WERI-Rb-1 (cell line): Measurements from ENCODE around the gene JAZF1.

Source experiments
- DNase-seq: peaks from one replicate; pipeline ENCODE4 v3.0.0-alpha.2; 2020
- H3K27ac ChIP-seq: fragments of 250-450 bp; sonication (Bioruptor Pico); 2 replicates; pipeline ENCODE4 v1.5.1; 2020; ENCODE audit warnings: mild to moderate bottlenecking, moderate library complexity
- H3K27me3 ChIP-seq: fragments of 250-450 bp; sonication (Bioruptor Pico); 2 replicates; pipeline ENCODE4 v1.5.1; 2021; ENCODE audit warnings: mild to moderate bottlenecking, low read depth, moderate library complexity; ENCODE audit not compliant: insufficient read depth, severe bottlenecking
- H3K36me3 ChIP-seq: fragments of 250-450 bp; sonication (Bioruptor Pico); 2 replicates; pipeline ENCODE4 v1.5.1; 2020; ENCODE audit warnings: mild to moderate bottlenecking, moderate library complexity
- H3K4me3 ChIP-seq: 2 replicates; pipeline ENCODE4 v1.5.1; 2011; ENCODE audit warnings: low read depth, mild to moderate bottlenecking, control low read depth, low read length
- H3K9me3 ChIP-seq: fragments of 250-450 bp; sonication (Bioruptor Pico); 2 replicates; pipeline ENCODE4 v1.5.1; 2021; ENCODE audit warnings: mild to moderate bottlenecking, moderate library complexity; ENCODE audit not compliant: severe bottlenecking
- TF ChIP-seq, protein P1 (sequence below): IDR thresholded peaks from 2 replicates; pipeline ENCODE4 v1.5.1; 2011; ENCODE audit warnings: low read depth, mild to moderate bottlenecking, control low read depth, inconsistent platforms, low read length

JAZF1 gene

DNA sequence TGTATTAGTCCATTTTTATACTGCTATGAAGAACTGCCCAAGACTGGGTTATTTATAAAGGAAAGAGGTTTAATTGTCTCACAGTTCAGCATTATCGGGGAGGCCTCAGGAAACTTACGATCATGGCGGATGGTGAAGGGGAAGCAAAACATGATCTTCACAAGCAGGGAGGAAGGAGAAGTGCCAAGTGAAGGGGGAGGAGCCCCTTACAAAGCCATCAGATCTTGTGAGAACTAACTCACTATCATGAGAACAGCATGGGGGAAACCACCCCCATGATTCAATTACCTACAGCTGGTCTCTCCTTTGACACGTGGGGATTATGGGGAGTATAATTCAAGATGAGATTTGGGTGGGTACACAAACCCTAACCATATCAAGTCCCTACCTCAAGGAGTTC lies 85.4 kb downstream of the JAZF1 start:
- Histone ChIP-seq H3K27me3 (peaks cover 15% of the 10 kb centered on the region), H3K27ac (no peak overlapping the region), H3K9me3 (no peaks in the 10 kb centered on the region), H3K4me3 (no peak overlapping the region), H3K36me3 (no peaks in the 10 kb centered on the region)
- no peak for DNase-seq
- TF ChIP-seq, protein P1, sequence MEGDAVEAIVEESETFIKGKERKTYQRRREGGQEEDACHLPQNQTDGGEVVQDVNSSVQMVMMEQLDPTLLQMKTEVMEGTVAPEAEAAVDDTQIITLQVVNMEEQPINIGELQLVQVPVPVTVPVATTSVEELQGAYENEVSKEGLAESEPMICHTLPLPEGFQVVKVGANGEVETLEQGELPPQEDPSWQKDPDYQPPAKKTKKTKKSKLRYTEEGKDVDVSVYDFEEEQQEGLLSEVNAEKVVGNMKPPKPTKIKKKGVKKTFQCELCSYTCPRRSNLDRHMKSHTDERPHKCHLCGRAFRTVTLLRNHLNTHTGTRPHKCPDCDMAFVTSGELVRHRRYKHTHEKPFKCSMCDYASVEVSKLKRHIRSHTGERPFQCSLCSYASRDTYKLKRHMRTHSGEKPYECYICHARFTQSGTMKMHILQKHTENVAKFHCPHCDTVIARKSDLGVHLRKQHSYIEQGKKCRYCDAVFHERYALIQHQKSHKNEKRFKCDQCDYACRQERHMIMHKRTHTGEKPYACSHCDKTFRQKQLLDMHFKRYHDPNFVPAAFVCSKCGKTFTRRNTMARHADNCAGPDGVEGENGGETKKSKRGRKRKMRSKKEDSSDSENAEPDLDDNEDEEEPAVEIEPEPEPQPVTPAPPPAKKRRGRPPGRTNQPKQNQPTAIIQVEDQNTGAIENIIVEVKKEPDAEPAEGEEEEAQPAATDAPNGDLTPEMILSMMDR, result no peak

- peak; percentile 81 for DNase-seq
- Histone ChIP-seq H3K27ac (no peak overlapping the region), H3K27me3 (peaks cover 14% of the 10 kb centered on the region), H3K36me3 (no peaks in the 10 kb centered on the region), H3K9me3 (no peaks in the 10 kb centered on the region), H3K4me3 (no peak overlapping the region)
- TF ChIP-seq, protein P1, result peak; percentile 79
These were observed 86.9 kb downstream of the JAZF1 start for GRCh38 chr7:28093623-28094232.

DNA sequence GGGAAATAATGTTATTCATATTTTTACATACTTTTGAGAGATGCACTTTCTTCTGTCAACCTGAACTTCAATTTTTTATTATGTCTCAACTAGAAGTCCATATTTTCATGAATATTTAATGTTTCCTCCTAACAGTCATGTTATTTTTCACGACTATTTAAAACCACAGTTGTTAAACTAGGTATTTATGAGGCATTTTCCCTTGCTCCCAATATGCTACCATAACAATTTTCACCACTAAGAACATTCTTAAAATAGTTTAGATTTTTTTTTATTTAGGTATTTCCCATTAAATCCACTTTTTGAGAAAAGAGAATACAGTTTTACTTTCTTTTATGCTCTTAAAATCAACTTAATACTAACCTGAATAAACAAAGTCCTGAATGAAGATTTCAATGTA lies 89.4 kb downstream of the JAZF1 start:
- DNase-seq, result no peak
- Histone ChIP-seq H3K27me3 (peaks cover 10% of the 10 kb centered on the region), H3K36me3 (no peaks in the 10 kb centered on the region), H3K4me3 (no peak overlapping the region), H3K9me3 (no peaks in the 10 kb centered on the region), H3K27ac (no peak overlapping the region)
- TF ChIP-seq, protein P1, result no peak

DNA sequence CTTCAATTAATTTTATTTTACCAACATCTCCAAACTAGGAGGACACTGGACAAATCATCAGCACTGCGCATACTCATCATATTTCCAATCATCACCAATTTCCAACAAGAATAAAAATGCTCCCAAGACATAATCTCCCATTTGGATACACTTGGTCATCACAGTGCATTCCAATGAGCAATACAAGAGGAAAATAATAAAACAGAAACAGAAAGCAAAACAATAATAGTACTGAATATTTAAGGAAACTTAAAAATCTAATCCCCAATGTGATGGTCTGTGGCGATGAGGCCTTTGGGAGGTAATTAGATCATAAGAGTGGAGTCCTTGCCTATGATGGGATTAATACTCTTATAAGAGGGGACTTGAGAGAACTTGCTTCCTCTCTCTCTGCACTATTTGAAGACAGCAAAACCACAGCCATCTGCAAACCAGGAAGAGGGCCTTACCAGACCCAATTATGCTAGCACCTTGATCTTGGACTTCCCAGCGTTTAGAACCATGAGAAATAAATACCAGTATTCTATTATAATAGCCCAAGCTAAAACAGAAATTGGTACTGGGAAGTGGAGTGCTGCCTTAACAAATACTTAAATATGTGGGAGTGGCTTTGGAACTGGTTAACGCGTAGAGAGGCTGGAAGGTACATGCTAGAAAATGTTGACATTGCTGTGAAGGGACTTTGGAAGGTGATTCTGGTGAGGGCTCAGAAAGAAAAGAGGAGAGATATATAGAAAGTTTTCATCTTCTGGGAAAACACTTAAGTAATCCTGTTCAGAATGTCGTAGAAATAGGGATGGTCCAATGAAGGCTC lies 91.5 kb downstream of the JAZF1 start:
- Histone ChIP-seq H3K9me3 (no peaks in the 10 kb centered on the region), H3K4me3 (no peak overlapping the region)
- DNase-seq, result no peak

GRCh38 chr7:28088032-28088431 lies 92.6 kb downstream of the JAZF1 start:
- Histone ChIP-seq H3K36me3 (no peaks in the 10 kb centered on the region), H3K27ac (no peak overlapping the region), H3K27me3 (peaks cover 3% of the 10 kb centered on the region), H3K9me3 (no peaks in the 10 kb centered on the region), H3K4me3 (no peak overlapping the region)
- TF ChIP-seq, protein P1, result no peak
- DNase-seq, result no peak

More for the DNA sequence above, 91.5 kb downstream of the JAZF1 start:
- Histone ChIP-seq H3K27ac (no peak overlapping the region), H3K27me3 (peaks cover 3% of the 10 kb centered on the region), H3K36me3 (no peaks in the 10 kb centered on the region)
- TF ChIP-seq, protein P1, result no peak
